ENCODE data around the gene GTF3A.

- TF ChIP-seq CTCF (IDR thresholded peaks at IDR 0.05; ENCODE audit: low read length) (no peak), EZH2phosphoT487 (IDR thresholded peaks at IDR 0.05; ENCODE audit: low read length) (no peak), EZH2 (optimal IDR thresholded peaks at IDR 0.05; ENCODE audit: low read depth, low read length) (no peak)
Measured at GRCh38 chr13:27424246-27425157, at the start of gene GTF3A.
